KMS-11 (cell line): ENCODE data around the gene DLGAP1.

Source experiments
- H2AFZ ChIP-seq: fragments of 200-600 bp; sonication (generic); 2 replicates; pipeline ENCODE4 v1.6.1; 2016; ENCODE audit warnings: antibody characterized with exemption, mixed run types, low read depth
- H3K27ac ChIP-seq: fragments of 200-600 bp; sonication (generic); 2 replicates; pipeline ENCODE4 v1.6.1; 2016; ENCODE audit warnings: mild to moderate bottlenecking, mixed run types
- H3K27me3 ChIP-seq: fragments of 200-600 bp; sonication (generic); 2 replicates; pipeline ENCODE4 v1.6.1; 2017; ENCODE audit warnings: mild to moderate bottlenecking, low read depth, mixed run types, moderate library complexity; ENCODE audit not compliant: insufficient read depth
- H3K36me3 ChIP-seq: fragments of 200-600 bp; sonication (generic); 2 replicates; pipeline ENCODE4 v1.6.1; 2017; ENCODE audit warnings: mild to moderate bottlenecking, mixed run types; ENCODE audit not compliant: insufficient read depth
- H3K4me1 ChIP-seq: fragments of 200-600 bp; sonication (generic); 2 replicates; pipeline ENCODE4 v1.6.1; 2016; ENCODE audit warnings: mild to moderate bottlenecking, low read depth, mixed run types; ENCODE audit not compliant: poor library complexity, severe bottlenecking
- H3K4me2 ChIP-seq: fragments of 200-600 bp; sonication (generic); 2 replicates; pipeline ENCODE4 v1.7.0; 2016; ENCODE audit warnings: mild to moderate bottlenecking, mixed run types
- H3K4me3 ChIP-seq: fragments of 200-600 bp; sonication (generic); IDR thresholded peaks from 2 replicates; pipeline ENCODE4 v1.6.1; 2017; ENCODE audit warnings: low read depth, low read length, mixed read lengths; ENCODE audit not compliant: insufficient read depth
- H3K79me2 ChIP-seq: fragments of 200-600 bp; sonication (generic); 2 replicates; pipeline ENCODE4 v1.6.1; 2016; ENCODE audit warnings: low read depth, mixed run types; ENCODE audit not compliant: insufficient read depth
- H3K9ac ChIP-seq: fragments of 200-600 bp; sonication (generic); 2 replicates; pipeline ENCODE4 v1.6.1; 2016; ENCODE audit warnings: mild to moderate bottlenecking, mixed run types
- H4K20me1 ChIP-seq: fragments of 200-600 bp; sonication (generic); 2 replicates; pipeline ENCODE4 v1.6.1; 2016; ENCODE audit warnings: mild to moderate bottlenecking, mixed run types; ENCODE audit not compliant: insufficient read depth
- TF ChIP-seq, protein P1 (sequence below): fragments of 200-600 bp; sonication (generic); conservative IDR thresholded peaks from 2 replicates; pipeline ENCODE4 v1.6.1; 2017; ENCODE audit warnings: low read depth, mild to moderate bottlenecking, antibody characterized with exemption, low read length, moderate library complexity, mixed read lengths

DLGAP1 gene

DNA sequence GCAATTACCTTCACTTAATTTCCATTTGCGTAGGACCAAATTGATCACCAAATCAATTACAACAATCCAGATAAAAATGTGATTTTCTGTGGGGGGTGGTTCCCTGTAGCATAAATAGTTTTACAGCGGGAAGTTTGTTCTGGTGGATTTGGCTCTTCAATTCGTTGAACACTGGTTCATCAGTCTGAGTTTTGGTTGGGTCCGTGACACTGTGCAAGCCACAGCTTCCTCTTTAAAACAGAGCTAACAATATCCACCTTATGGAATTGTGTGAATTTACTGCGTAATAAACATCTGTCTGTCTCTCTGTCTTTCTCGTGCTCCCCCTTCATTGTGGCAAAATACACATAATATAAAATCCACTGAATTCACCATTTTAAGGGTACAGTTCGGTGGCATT lies 694.4 kb downstream of the DLGAP1 start:
- peaks cover 8% of the 10 kb centered on the region for H3K4me1 ChIP-seq
- no peaks in the 10 kb centered on the region for H3K79me2 ChIP-seq
- no peak overlapping the region for H3K4me3 ChIP-seq
- no peaks in the 10 kb centered on the region for H4K20me1 ChIP-seq
- H3K27me3 ChIP-seq, result no peaks in the 10 kb centered on the region
- TF ChIP-seq, protein P1, sequence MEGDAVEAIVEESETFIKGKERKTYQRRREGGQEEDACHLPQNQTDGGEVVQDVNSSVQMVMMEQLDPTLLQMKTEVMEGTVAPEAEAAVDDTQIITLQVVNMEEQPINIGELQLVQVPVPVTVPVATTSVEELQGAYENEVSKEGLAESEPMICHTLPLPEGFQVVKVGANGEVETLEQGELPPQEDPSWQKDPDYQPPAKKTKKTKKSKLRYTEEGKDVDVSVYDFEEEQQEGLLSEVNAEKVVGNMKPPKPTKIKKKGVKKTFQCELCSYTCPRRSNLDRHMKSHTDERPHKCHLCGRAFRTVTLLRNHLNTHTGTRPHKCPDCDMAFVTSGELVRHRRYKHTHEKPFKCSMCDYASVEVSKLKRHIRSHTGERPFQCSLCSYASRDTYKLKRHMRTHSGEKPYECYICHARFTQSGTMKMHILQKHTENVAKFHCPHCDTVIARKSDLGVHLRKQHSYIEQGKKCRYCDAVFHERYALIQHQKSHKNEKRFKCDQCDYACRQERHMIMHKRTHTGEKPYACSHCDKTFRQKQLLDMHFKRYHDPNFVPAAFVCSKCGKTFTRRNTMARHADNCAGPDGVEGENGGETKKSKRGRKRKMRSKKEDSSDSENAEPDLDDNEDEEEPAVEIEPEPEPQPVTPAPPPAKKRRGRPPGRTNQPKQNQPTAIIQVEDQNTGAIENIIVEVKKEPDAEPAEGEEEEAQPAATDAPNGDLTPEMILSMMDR, result no peak
- no peak overlapping the region for H2AFZ ChIP-seq
- no peak overlapping the region for H3K4me2 ChIP-seq
- no peak overlapping the region for H3K9ac ChIP-seq
- H3K36me3 ChIP-seq, result no peaks in the 10 kb centered on the region
- no peak overlapping the region for H3K27ac ChIP-seq

DNA sequence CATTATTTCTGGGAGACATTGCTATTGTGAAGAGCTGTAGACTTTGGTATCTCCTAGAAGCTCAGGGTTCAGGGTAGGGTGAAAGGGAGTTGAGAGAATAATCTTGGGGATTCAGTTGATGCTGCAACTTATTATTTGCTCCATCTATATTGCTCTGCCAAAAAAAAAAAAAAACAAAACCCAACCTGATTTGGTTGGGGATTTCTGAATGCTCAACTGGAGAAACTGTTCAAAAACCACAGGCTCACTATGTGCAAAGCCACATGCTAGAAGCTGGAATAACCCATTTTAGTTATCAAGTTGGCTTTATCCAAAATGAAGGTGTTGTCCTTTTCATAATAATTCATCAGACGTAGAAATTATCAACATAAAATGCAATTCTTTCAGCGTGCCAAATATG lies 696.0 kb downstream of the DLGAP1 start:
- TF ChIP-seq, protein P1, result no peak
- Histone ChIP-seq H3K4me2 (no peak overlapping the region), H4K20me1 (no peaks in the 10 kb centered on the region), H3K36me3 (no peaks in the 10 kb centered on the region), H3K27ac (no peak overlapping the region), H2AFZ (no peak overlapping the region), H3K79me2 (no peaks in the 10 kb centered on the region), H3K27me3 (no peaks in the 10 kb centered on the region), H3K4me3 (no peak overlapping the region), H3K4me1 (peaks cover 8% of the 10 kb centered on the region), H3K9ac (no peak overlapping the region)

DNA sequence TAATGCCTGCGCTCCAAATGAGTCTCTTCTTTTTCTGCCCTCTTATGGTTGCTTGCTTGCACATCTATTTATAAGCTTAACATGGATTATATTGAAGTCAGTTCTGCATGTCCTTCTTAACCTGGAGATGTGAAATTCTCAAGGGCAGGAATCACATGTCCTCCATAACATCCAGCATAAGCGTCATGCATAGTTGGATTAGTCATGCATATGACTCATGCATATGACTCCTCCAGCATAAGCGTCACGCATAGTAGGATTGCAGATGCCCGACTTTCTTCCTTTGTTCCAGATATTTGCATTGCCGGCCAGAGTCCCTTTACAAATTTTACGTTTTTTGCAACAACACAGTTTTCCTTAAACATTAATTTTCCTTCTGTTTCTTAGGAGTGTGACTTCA lies 696.6 kb downstream of the DLGAP1 start:
- Histone ChIP-seq H3K36me3 (no peaks in the 10 kb centered on the region), H3K4me3 (no peak overlapping the region), H3K4me2 (no peak overlapping the region), H4K20me1 (no peaks in the 10 kb centered on the region), H2AFZ (no peak overlapping the region), H3K27ac (no peak overlapping the region), H3K79me2 (no peaks in the 10 kb centered on the region), H3K27me3 (no peaks in the 10 kb centered on the region), H3K9ac (no peak overlapping the region), H3K4me1 (peaks cover 8% of the 10 kb centered on the region)
- TF ChIP-seq, protein P1, result no peak

DNA sequence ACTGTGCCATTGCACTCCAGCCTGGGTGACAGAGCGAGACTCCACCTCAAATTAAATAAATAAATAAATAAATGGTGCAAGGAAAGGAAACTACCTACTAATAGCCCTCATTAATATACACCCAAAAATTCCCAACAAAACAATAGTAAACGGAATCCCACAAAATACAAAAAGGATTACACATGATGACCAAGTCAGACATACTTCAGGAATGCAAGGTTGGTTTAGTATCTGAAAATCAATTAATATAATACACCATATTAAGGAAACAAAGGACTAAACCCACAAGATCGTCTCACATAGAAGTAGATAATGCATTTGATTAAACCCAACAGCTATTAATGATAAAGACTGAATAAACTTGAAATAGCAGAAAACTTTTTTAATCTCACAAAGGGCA lies 697.7 kb downstream of the DLGAP1 start:
- no peaks in the 10 kb centered on the region for H3K79me2 ChIP-seq
- no peak overlapping the region for H3K4me2 ChIP-seq
- peaks cover 8% of the 10 kb centered on the region for H3K4me1 ChIP-seq
- H3K9ac ChIP-seq, result no peak overlapping the region
- H3K4me3 ChIP-seq, result no peak overlapping the region
- H3K27ac ChIP-seq, result no peak overlapping the region
- TF ChIP-seq, protein P1, result no peak
- H4K20me1 ChIP-seq, result no peaks in the 10 kb centered on the region
- H3K27me3 ChIP-seq, result no peaks in the 10 kb centered on the region
- H2AFZ ChIP-seq, result no peak overlapping the region
- H3K36me3 ChIP-seq, result no peaks in the 10 kb centered on the region
